ENCODE data around the gene PTCH1. TPM values are rescaled to one million over a fixed set of nuclear protein-coding genes. Genes with fewer than 3 reads are reported as not detected.

The PTCH1 gene
- total and polyA plus RNA-seq, 2 experiments from 2014 or later: 7.3 to 13.9 TPM

- Histone ChIP-seq H3K27ac (no peak overlapping the region), H3K9me3 (ENCODE audit: low read depth) (no peaks in the 10 kb centered on the region), H3K36me3 (peaks cover 23% of the 10 kb centered on the region), H3K4me3 (no peak overlapping the region), H3K27me3 (no peaks in the 10 kb centered on the region), H3K4me1 (ENCODE audit: low read depth) (peaks cover 17% of the 10 kb centered on the region)
- TF ChIP-seq CTCF (IDR thresholded peaks at IDR 0.05; ENCODE audit: low read depth, low read length): no peak
- DNase-seq (ENCODE audit: low read depth in 1 of 2, low spot score in 1 of 2): no peak
These were observed 73.5 kb downstream of the PTCH1 start for GRCh38 chr9:95443301-95443700.

GRCh38 chr9:95441081-95441480 lies 75.7 kb downstream of the PTCH1 start:
- H3K27ac ChIP-seq: no peak overlapping the region
- H3K4me3 ChIP-seq: no peak overlapping the region
- H3K36me3 ChIP-seq: peaks cover 21% of the 10 kb centered on the region
- no peak for DNase-seq (ENCODE audit: low read depth in 1 of 2, low spot score in 1 of 2)
- no peaks in the 10 kb centered on the region for H3K27me3 ChIP-seq
- no peak for TF ChIP-seq CTCF (IDR thresholded peaks at IDR 0.05; ENCODE audit: low read depth, low read length)
- no peaks in the 10 kb centered on the region for H3K9me3 ChIP-seq (ENCODE audit: low read depth)
- H3K4me1 ChIP-seq (ENCODE audit: low read depth): no peaks in the 10 kb centered on the region

- no peak for TF ChIP-seq CTCF (IDR thresholded peaks at IDR 0.05; ENCODE audit: low read depth, low read length)
- no peak for DNase-seq (ENCODE audit: low read depth in 1 of 2, low spot score in 1 of 2)
- no peaks in the 10 kb centered on the region for H3K4me1 ChIP-seq (ENCODE audit: low read depth)
These were observed 76.3 kb downstream of the PTCH1 start for GRCh38 chr9:95440447-95440846.

GRCh38 chr9:95438561-95439357 lies 78.0 kb downstream of the PTCH1 start:
- no peak overlapping the region for H3K4me3 ChIP-seq
- no peaks in the 10 kb centered on the region for H3K4me1 ChIP-seq (ENCODE audit: low read depth)
- no peaks in the 10 kb centered on the region for H3K27me3 ChIP-seq
- H3K9me3 ChIP-seq (ENCODE audit: low read depth): no peaks in the 10 kb centered on the region
- peaks cover 8% of the 10 kb centered on the region for H3K36me3 ChIP-seq
- no peak overlapping the region for H3K27ac ChIP-seq
- no peak for DNase-seq (ENCODE audit: low read depth in 1 of 2, low spot score in 1 of 2)
- no peak for TF ChIP-seq CTCF (IDR thresholded peaks at IDR 0.05; ENCODE audit: low read depth, low read length)

More at GRCh38 chr9:95440447-95440846, 76.3 kb downstream of the PTCH1 start:
- no peaks in the 10 kb centered on the region for H3K27me3 ChIP-seq
- H3K36me3 ChIP-seq: peaks cover 15% of the 10 kb centered on the region
- no peak overlapping the region for H3K4me3 ChIP-seq
- H3K27ac ChIP-seq: no peak overlapping the region
- no peaks in the 10 kb centered on the region for H3K9me3 ChIP-seq (ENCODE audit: low read depth)

GRCh38 chr9:95437559-95437958 lies 79.2 kb downstream of the PTCH1 start:
- H3K9me3 ChIP-seq (ENCODE audit: low read depth): no peaks in the 10 kb centered on the region
- no peak overlapping the region for H3K4me3 ChIP-seq
- H3K36me3 ChIP-seq: no peaks in the 10 kb centered on the region
- H3K27me3 ChIP-seq: no peaks in the 10 kb centered on the region
- H3K4me1 ChIP-seq (ENCODE audit: low read depth): peaks cover 3% of the 10 kb centered on the region
- no peak for TF ChIP-seq CTCF (IDR thresholded peaks at IDR 0.05; ENCODE audit: low read depth, low read length)
- H3K27ac ChIP-seq: no peak overlapping the region
- DNase-seq (ENCODE audit: low read depth in 1 of 2, low spot score in 1 of 2): no peak
